ENCODE data around the gene ROBO4.

The ROBO4 gene

GRCh38 chr11:124841201-124841600, 56.5 kb downstream of the ROBO4 start:
- no peak for DNase-seq (ENCODE audit: low read depth in 2 of 2)

DNA sequence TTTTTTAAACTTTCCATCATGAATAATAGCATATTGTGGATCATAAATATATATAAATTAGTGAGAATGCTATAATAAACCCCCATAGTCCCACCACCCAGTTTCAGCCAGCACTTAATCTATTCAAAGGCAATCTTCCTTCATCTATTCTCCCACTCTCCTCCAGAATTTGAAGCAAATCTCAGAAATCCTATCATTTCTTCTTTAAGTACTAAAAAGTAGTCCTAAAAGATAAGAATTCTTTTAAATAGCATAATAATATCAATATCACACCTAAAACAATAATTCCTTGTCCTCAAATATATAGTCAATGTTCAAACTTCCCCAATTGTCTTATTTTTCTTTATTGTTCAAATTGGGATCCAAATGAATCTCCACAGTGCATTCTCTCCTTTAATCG, 57.0 kb downstream of the ROBO4 start:
- DNase-seq (ENCODE audit: low read depth in 2 of 2), result no peak

- DNase-seq (ENCODE audit: low read depth in 2 of 2), result no peak
Observed at GRCh38 chr11:124839972-124840621, 57.6 kb downstream of the ROBO4 start.

DNA sequence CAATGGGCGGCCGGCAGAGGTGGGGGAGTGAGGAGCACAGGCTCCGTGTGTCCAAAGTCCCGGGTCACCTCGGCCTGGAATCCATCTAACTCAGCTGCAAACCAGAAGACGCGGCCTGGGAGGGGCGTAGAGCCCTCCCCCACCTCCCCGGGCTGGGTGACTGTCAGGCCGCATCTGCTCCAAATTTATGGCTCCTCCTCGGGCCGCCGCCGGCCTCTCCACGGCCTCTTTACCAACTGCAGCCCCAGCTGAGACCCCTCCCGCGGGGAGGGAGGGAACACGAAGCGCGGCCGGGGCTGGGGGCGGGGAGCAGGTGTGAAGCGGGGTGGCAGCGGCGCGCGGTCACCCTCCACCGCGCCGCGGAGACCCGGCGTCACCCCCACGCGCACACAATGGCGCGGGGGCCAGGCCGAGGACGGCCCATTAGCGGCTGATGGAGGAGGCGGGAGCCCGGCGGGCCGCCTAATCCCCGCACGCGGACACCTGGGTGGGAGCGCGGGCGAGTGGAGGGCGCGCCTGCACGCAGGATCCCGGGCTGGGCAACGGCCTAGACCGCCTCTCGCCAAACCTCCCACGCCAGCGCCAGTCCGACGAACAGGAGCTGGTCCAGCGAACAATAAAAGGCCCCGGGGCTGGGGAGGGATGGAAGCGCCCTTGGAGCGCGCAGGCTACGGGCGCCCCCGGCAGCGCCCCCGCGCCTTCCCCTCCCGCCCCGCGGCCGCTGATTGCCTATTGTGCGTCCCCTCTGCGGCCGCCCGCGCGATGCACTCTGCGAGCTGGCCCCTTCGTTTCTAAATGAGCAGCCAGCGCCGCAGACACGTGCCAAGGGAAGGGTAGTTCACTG, 58.3 kb downstream of the ROBO4 start:
- no peak for DNase-seq (ENCODE audit: low read depth in 2 of 2)

GRCh38 chr11:124838805-124839127, 58.9 kb downstream of the ROBO4 start:
- DNase-seq (ENCODE audit: low read depth in 2 of 2), result no peak

GRCh38 chr11:124837491-124837856, 60.2 kb downstream of the ROBO4 start:
- no peak for DNase-seq (ENCODE audit: low read depth in 2 of 2)

DNA sequence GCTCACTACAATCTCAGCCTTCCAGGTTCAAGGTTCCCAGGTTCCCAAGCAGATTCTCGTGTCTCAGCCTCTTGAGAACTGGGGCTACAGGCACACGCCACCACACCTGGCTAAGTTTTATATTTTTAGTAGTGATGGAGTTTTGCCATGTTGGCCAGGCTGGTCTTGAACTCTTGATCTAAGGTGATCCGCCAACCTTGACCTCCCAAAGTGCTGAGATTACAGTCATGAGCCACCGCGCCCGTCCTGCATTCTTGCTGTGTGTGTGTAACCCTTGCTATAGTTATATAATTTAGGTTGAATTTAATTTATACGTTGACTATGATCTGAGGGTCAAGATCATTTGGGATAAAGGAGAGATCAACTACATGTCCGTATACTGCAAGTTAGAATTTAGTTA, 61.7 kb downstream of the ROBO4 start:
- DNase-seq (ENCODE audit: low read depth in 2 of 2), result no peak

GRCh38 chr11:124834526-124835180, 63.0 kb downstream of the ROBO4 start:
- DNase-seq (ENCODE audit: low read depth in 2 of 2), result no peak
